Endothelial cell of coronary artery (primary cell): Measurements from ENCODE around the gene UPK1B. TPM values are rescaled to one million over a fixed set of nuclear protein-coding genes. Genes with fewer than 3 reads are reported as not detected.

ENCODE experiments used
- total RNA-seq: library from RNA; depleted of rRNA; stranded (reverse); fragments of >200 nt; gene quantifications from 2 replicates; pipeline ENCODE4 v1.2.3, GENCODE V29; 2014

Gene UPK1B
- 1.0 TPM in 1 of 2 replicates, not detected in the other for total RNA-seq

DNA sequence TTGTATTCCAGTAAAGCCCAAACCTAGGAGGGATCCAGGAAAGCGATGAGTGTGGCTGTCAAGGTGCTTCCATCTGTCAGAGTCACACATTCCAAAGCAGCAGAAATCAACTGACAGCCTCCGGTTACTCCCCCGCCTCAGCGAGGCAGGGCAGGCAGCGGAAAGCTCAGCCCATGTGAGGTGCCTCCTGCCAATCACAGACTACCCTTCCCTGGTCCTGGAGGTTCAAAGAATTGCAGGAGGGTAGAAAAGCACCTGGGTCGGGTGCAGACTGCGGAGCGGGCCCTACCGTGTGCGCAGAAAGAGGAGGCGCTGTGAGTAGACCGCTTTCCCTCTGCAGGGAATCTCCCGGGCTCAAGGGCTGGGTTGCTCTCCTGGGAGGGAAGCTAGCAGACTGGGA, at the start of gene UPK1B:
UPK1B (plus strand) TSS at position 274 of the 400 bp plus-strand sequence. CDS start 13,144 bp downstream, outside the sequence.

DNA sequence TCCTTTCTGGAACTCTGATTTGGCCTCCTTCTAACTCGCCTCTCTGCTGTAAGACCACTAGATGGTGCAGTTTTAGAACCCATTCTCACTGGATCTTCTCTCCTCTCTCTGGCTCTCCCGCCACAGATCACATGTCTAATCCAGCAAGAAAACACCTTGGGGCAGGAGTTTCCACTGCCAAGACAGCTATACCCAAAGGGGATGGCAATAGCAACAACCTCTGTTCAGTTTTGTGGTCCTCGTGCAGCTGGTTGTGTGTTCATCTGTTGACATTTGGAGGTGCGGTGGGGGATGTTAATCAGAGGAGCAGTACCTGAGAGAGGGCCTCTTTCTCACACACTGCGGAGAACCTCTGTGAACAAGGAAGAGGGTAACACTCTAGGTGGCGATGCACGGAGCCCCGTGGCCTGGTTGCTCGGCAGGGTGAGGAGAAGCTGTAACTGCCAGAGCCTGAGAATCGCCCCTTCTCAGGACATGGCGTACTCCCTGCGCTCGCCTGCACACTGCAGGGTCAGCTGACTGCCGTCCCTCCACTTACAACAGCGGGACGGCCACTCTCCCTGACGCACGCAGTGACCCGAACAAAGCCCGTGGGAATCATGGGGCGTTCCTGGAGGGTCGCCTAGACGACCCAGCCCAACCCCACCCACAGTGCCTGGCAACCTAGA, 27.8 kb upstream of the UPK1B start, which contains the start of gene TEX55:
TEX55 (plus strand) TSS at position 666 of the 668 bp plus-strand sequence. CDS start 25 bp downstream, outside the sequence.

DNA sequence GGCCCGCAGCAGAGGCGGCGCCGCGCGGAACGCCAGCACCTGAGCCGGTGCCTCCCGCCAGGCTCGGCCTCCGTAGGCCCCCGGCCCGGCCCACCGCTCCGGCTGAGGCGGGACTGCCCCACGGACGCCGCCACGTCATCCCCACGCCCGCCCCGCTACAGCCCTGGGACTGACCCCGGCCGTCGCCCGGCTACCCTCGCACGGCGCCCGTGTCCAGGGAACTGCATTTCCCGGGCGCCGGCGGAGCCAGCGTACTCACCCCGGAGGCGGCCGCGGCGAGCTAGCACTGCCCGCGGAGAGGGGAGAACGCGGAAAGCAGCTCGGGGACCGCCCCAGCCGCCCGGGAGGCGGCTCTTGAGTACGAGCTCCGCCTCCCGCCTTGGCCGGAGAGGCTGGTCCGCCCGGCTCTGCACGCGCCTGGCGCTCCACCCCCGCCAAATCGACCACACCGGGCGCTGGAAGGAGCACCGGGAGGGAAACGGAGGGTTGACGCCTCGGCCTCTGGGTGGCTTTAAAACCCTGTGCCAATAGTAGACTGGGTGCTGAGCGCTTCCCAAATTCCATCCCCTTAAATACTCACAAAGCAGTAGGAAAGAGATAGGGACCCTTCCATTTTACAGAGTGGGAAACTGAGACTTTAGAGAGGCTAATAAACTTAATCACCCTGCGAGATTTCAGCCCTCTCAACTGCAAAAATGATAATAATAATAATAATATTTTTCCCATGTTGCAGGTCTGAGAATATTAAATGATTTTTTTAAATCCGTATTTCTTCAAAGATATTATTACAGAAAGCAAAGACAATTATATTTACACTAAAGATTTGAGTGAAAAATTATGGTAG, 67.4 kb downstream of the UPK1B start, which contains the start of gene B4GALT4:
B4GALT4 (minus strand) TSS at position 288 of the 844 bp plus-strand sequence. CDS start 10,779 bp downstream, outside the sequence.

Other genes starting within 250 kb of the UPK1B start
- gene IGSF11, start 138.8 kb upstream of the UPK1B start, total RNA-seq, result not detected in 2 replicates
- gene TEX55, start 27.4 kb upstream of the UPK1B start, total RNA-seq, result not detected in 2 replicates
- 5.8 and 19.1 TPM in 2 replicates for gene B4GALT4, start 67.3 kb downstream of the UPK1B start, total RNA-seq
- 23.5 and 23.8 TPM in 2 replicates for gene ARHGAP31, start 120.8 kb downstream of the UPK1B start, total RNA-seq